Osteocyte (in vitro differentiated cells): ENCODE results near the gene VPS8. TPM values are rescaled to one million over a fixed set of nuclear protein-coding genes. Genes with fewer than 3 reads are reported as not detected.
"Not testable (repeated sequence)": the region's sequence is repeated elsewhere in the genome, so short reads cannot be mapped to it uniquely, and the experiment has no call there.

ENCODE experiments used
- DNase-seq: peaks from one replicate; pipeline ENCODE4 v3.0.0; 2021; ENCODE audit warnings: mixed read lengths; ENCODE audit not compliant: unreplicated experiment; ENCODE audit errors: extremely low spot score
- H3K27ac Mint-ChIP-seq: one replicate; pipeline ENCODE4 v1.8.0; 2021; ENCODE audit warnings: mild to moderate bottlenecking, mixed read lengths; ENCODE audit not compliant: unreplicated experiment
- H3K27me3 Mint-ChIP-seq: one replicate; pipeline ENCODE4 v1.8.0; 2021; ENCODE audit warnings: mixed read lengths; ENCODE audit not compliant: unreplicated experiment
- H3K36me3 Mint-ChIP-seq: one replicate; pipeline ENCODE4 v1.8.0; 2021; ENCODE audit warnings: mixed read lengths; ENCODE audit not compliant: unreplicated experiment
- H3K4me1 Mint-ChIP-seq: one replicate; pipeline ENCODE4 v1.8.0; 2021; ENCODE audit warnings: mixed read lengths; ENCODE audit not compliant: unreplicated experiment
- H3K4me3 Mint-ChIP-seq: one replicate; pipeline ENCODE4 v1.8.0; 2021; ENCODE audit warnings: mild to moderate bottlenecking, moderate library complexity, mixed read lengths; ENCODE audit not compliant: unreplicated experiment
- H3K9me3 Mint-ChIP-seq: one replicate; pipeline ENCODE4 v1.8.0; 2021; ENCODE audit warnings: mixed read lengths; ENCODE audit not compliant: unreplicated experiment
- total RNA-seq: library from RNA; stranded (reverse); gene quantifications from 2 replicates; pipeline ENCODE4 v1.2.1, GENCODE V29; 2021
- TF ChIP-seq, protein P1 (sequence below): fragments of 200-600 bp; sonication (generic); IDR thresholded peaks from 2 replicates; pipeline ENCODE4 v1.5.0; 2021; ENCODE audit warnings: antibody characterized with exemption, mild to moderate bottlenecking, moderate library complexity

Gene VPS8
- total RNA-seq, 1 donor from 2014 or later, result 53.5 TPM

DNA sequence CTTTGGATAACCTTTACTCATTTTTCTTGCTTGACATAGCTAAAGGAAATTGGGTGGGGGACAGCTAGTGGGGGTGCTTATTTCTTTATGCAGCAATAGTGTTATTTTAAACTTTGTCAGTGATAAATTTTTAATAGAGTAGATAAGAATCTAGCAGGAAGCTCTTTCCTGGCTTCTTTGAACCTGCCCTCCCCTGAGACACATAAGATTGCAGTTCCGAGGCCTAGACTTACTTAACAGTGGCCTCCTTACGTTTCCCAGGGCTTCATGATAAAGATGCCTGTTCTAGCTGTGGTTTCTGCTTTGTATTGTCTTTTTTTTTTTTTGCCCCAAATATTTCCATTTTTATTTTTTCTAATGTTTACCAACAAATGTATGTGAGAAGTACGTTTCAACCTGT is 170.1 kb downstream of the VPS8 start:
- no peak for DNase-seq
- no peak overlapping the region for H3K4me3 Mint-ChIP-seq
- no peaks in the 10 kb centered on the region for H3K4me1 Mint-ChIP-seq
- peaks cover 39% of the 10 kb centered on the region for H3K36me3 Mint-ChIP-seq
- H3K27ac Mint-ChIP-seq, result no peak overlapping the region
- TF ChIP-seq, protein P1, sequence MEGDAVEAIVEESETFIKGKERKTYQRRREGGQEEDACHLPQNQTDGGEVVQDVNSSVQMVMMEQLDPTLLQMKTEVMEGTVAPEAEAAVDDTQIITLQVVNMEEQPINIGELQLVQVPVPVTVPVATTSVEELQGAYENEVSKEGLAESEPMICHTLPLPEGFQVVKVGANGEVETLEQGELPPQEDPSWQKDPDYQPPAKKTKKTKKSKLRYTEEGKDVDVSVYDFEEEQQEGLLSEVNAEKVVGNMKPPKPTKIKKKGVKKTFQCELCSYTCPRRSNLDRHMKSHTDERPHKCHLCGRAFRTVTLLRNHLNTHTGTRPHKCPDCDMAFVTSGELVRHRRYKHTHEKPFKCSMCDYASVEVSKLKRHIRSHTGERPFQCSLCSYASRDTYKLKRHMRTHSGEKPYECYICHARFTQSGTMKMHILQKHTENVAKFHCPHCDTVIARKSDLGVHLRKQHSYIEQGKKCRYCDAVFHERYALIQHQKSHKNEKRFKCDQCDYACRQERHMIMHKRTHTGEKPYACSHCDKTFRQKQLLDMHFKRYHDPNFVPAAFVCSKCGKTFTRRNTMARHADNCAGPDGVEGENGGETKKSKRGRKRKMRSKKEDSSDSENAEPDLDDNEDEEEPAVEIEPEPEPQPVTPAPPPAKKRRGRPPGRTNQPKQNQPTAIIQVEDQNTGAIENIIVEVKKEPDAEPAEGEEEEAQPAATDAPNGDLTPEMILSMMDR, result no peak
- peaks cover 5% of the 10 kb centered on the region for H3K9me3 Mint-ChIP-seq
- no peaks in the 10 kb centered on the region for H3K27me3 Mint-ChIP-seq

DNA sequence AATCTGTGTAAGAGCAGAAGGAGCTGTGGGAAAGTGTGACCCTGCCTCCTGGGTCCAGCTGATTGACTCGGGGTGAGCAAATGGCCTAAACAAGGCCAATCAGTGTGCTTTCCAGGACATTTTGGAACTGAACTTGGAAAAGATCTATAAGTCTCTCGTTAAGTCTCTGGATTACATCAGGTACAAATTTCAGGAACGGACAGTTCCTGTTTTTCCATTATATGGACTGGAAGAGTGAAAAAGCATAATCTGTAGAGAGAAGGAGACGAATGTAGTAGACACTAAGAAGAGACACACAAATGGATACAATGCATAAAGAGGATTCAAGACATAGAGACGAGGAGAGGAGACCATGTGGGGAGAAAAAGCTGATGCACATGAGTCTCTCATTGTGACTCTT is 173.6 kb downstream of the VPS8 start:
- Mint-ChIP-seq H3K4me1 (no peaks in the 10 kb centered on the region), H3K9me3 (no peaks in the 10 kb centered on the region), H3K27ac (no peak overlapping the region), H3K27me3 (no peaks in the 10 kb centered on the region), H3K36me3 (peaks cover 36% of the 10 kb centered on the region), H3K4me3 (no peak overlapping the region)
- TF ChIP-seq, protein P1, result no peak
- no peak for DNase-seq

DNA sequence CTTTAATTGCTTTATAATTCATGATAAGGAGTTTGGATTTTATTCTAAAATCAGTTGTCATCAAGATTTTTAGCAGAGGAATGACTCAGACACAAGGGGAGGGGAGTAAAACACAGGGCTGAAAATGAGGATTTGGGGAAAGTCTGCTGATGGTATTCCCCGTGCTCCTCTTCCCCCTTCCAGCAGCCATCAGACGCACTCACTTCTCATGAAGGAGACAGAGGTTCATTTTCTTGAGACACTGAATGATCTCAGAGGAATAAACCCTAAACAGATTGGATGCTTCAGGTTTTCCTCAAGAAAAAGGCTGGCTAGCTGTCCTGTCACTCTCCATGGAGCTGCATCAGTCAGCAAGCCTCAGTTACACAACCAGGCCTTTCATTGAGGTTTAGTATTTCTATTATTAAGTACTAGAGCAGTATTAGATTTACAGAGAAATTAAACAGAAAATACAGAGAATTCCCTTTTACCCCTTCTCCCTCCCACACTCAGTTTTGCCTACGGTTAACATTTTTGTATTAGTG is 174.5 kb downstream of the VPS8 start:
- no peak overlapping the region for H3K4me3 Mint-ChIP-seq
- no peak overlapping the region for H3K27ac Mint-ChIP-seq
- H3K4me1 Mint-ChIP-seq, result no peaks in the 10 kb centered on the region
- H3K9me3 Mint-ChIP-seq, result no peaks in the 10 kb centered on the region
- TF ChIP-seq, protein P1, result no peak
- H3K27me3 Mint-ChIP-seq, result no peaks in the 10 kb centered on the region
- H3K36me3 Mint-ChIP-seq, result peaks cover 36% of the 10 kb centered on the region
- DNase-seq, result no peak

DNA sequence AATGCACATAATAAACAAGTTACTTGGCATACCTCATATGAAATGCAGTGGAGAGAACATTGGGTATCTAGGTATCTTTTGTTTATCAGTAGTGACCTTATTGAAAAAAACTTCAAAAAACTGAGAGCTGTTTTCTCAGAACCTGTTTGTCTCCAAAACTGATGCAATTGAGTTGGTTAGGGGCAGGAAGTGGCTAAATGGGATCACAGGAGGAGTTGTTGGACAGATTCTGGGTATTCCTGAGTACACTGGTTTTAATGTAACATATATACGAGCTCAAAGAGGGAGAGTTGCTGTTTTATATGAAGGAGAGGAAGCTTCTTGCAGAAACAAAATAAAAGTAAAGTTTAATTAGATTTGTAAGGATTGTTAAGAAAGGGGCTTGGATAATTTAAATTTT is 181.4 kb downstream of the VPS8 start:
- Mint-ChIP-seq H3K27ac (no peak overlapping the region), H3K9me3 (no peaks in the 10 kb centered on the region)

DNA sequence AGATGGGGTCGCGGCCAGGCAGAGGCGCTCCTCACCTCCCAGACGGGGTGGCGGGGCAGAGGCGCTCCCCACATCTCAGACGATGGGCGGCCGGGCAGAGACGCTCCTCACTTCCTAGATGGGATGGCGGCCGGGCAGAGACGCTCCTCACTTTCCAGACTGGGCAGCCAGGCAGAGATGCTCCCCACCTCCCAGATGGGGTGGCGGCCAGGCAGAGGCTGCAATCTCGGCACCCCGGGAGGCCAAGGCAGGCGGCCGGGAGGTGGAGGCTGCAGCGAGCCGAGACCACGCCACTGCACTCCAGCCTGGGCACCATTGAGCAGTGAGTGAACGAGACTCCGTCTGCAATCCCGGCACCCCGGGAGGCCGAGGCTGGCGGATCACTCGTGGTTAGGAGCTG is 191.9 kb downstream of the VPS8 start:
- not testable (repeated sequence) for H3K27ac Mint-ChIP-seq, H3K27me3 Mint-ChIP-seq, H3K4me1 Mint-ChIP-seq, H3K4me3 Mint-ChIP-seq, DNase-seq
- Mint-ChIP-seq H3K36me3 (peaks cover 58% of the 10 kb centered on the region), H3K9me3 (peaks cover 13% of the 10 kb centered on the region)

More for the DNA sequence above, 181.4 kb downstream of the VPS8 start:
- Mint-ChIP-seq H3K4me3 (no peak overlapping the region), H3K4me1 (no peaks in the 10 kb centered on the region), H3K27me3 (no peaks in the 10 kb centered on the region), H3K36me3 (peaks cover 14% of the 10 kb centered on the region)
- DNase-seq, result no peak
- TF ChIP-seq, protein P1, result no peak

DNA sequence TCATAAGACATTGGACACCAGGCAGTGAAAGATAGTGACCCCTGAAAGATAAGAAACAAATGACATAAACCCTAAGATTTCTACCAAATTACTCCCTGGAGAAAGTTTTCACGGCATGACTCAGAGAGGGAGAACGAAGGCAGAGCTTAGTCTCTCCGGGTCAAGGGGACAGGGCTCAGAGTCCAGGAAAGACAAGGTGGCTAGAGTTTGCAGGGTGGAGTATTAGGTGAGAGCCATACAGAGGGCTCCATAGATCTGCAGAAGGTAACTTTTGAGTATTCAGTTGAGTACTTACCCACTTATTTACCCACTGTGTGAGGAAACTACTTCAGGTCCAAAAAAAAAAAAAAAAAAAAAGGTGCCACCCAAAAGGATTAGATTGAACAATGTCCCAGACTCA is 197.7 kb downstream of the VPS8 start:
- TF ChIP-seq, protein P1, result no peak
- no peak overlapping the region for H3K4me3 Mint-ChIP-seq
- DNase-seq, result no peak
- H3K4me1 Mint-ChIP-seq, result no peaks in the 10 kb centered on the region
- H3K9me3 Mint-ChIP-seq, result peaks cover 33% of the 10 kb centered on the region
- no peaks in the 10 kb centered on the region for H3K27me3 Mint-ChIP-seq
- H3K36me3 Mint-ChIP-seq, result peaks cover 51% of the 10 kb centered on the region
- no peak overlapping the region for H3K27ac Mint-ChIP-seq

DNA sequence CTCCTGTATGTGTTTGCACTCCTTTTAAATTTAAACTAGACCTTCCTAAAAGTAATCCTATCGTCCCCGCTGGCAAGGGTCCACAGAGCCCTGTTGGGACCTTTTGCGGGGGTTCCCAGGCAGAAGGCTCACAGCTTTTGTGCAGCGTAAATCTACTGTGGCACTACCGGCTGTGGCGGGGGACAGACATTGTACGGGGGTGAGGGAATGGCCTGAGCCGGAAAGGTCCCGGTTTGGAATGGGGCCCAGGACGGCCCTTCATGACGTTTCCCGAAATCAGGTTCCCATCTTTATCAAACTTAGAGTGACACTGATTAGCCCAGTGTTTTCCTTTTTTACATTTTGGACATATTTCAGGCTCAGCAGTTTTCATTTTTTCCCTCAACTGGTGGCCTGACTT is 205.6 kb downstream of the VPS8 start:
- H3K36me3 Mint-ChIP-seq, result peaks cover 23% of the 10 kb centered on the region
- not testable (repeated sequence) for DNase-seq, H3K9me3 Mint-ChIP-seq, H3K4me1 Mint-ChIP-seq, H3K4me3 Mint-ChIP-seq, H3K27me3 Mint-ChIP-seq, H3K27ac Mint-ChIP-seq

DNA sequence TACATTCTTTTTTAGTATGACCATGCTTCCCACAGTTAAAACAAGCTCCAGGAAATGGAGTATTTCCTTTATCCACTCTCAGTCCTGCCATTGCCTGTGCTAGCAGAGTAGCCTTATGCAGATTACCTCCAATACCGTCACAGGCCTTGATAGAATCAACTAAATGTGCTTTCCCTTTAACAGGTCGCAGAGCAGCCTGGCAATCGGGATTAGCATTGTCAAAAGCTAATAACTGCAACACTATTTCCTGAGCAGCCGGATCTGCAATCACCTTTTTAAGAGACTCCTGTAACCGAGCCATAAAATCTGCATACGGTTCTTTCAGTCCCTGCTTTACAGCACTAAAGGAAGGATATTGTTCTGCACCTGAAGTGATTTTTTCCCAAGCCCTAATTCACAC is 206.0 kb downstream of the VPS8 start:
- H3K4me3 Mint-ChIP-seq, H3K4me1 Mint-ChIP-seq, H3K27ac Mint-ChIP-seq, DNase-seq, H3K9me3 Mint-ChIP-seq, H3K27me3 Mint-ChIP-seq: not testable (repeated sequence)
- H3K36me3 Mint-ChIP-seq, result peaks cover 23% of the 10 kb centered on the region
